Panc1 (cell line): ENCODE data around the gene MOSMO. TPM values are rescaled to one million over a fixed set of nuclear protein-coding genes. Genes with fewer than 3 reads are reported as not detected.

Experiments used
- ATAC-seq: fragments of 200-7000 bp; cut with Tn5 transposase; 2 replicates; pipeline ENCODE4 v1.9.1; 2020; ENCODE audit warnings: mild to moderate bottlenecking, moderate library complexity
- BruUV-seq: library from RNA; stranded (reverse); fragments of 400-500 nt; replicated peaks from 2 replicates; lab custom pipeline; 2021; lab: Mats Ljungman, UMichigan
- CTCF ChIA-PET: fragments of 300-600 bp; sonication (Branson Sonifier 250); formaldehyde crosslinking; loops from one replicate; lab custom pipeline; 2022; ENCODE audit warnings: antibody characterized with exemption; lab: Charles Lee
- POLR2A ChIA-PET: fragments of 300-600 bp; sonication (Branson Sonifier 250); formaldehyde crosslinking; loops from one replicate; lab custom pipeline; 2022; ENCODE audit warnings: antibody characterized with exemption; lab: Charles Lee
- DNase-seq: peaks from one replicate; pipeline ENCODE4 v3.0.0-alpha.2; 2010; ENCODE audit warnings: low read depth, low spot score
- H3K27ac ChIP-seq: 2 replicates; pipeline ENCODE4 v1.5.1; 2011; ENCODE audit warnings: mild to moderate bottlenecking, low read length, inconsistent platforms
- H3K27me3 ChIP-seq: fragments of 200-500 bp; sonication (Bioruptor generic); 2 replicates; pipeline ENCODE4 v1.6.0; 2014; ENCODE audit warnings: low read length, inconsistent platforms; ENCODE audit not compliant: control insufficient read depth, insufficient read depth
- H3K36me3 ChIP-seq: fragments of 200-500 bp; sonication (Bioruptor generic); 2 replicates; pipeline ENCODE4 v1.5.1; 2014; ENCODE audit warnings: inconsistent platforms, mild to moderate bottlenecking, low read length, moderate library complexity; ENCODE audit not compliant: control insufficient read depth, insufficient read depth
- H3K4me1 ChIP-seq: 2 replicates; pipeline ENCODE4 v1.5.1; 2011; ENCODE audit warnings: inconsistent platforms, mild to moderate bottlenecking, low read length, moderate library complexity; ENCODE audit not compliant: control insufficient read depth, insufficient read depth
- H3K4me3 ChIP-seq, 2 experiments: 2 replicates each; pipeline ENCODE4 v1.5.1; 2011 to 2012; ENCODE audit warnings: low read depth in 2 of 2, low read length in 2 of 2, mild to moderate bottlenecking in 2 of 2, inconsistent platforms in 1 of 2, moderate library complexity in 1 of 2
- H3K9me3 ChIP-seq: fragments of 200-500 bp; sonication (Bioruptor generic); 2 replicates; pipeline ENCODE4 v1.5.1; 2014; ENCODE audit warnings: low read depth, mild to moderate bottlenecking, inconsistent platforms, low read length, moderate library complexity; ENCODE audit not compliant: control insufficient read depth, insufficient read depth
- POLR2AphosphoS5 ChIP-seq: IDR thresholded peaks from 2 replicates; pipeline ENCODE4 v1.6.1; 2012; ENCODE audit warnings: mild to moderate bottlenecking, low read depth, low read length, moderate library complexity
- SIN3A ChIP-seq: IDR thresholded peaks from 2 replicates; pipeline ENCODE4 v1.6.1; 2012; ENCODE audit warnings: low read depth, mild to moderate bottlenecking, low read length, moderate library complexity, borderline replicate concordance; ENCODE audit not compliant: insufficient read depth
- TCF7L2 ChIP-seq: IDR thresholded peaks from 2 replicates; pipeline ENCODE4 v1.6.1; 2011; ENCODE audit warnings: mild to moderate bottlenecking, low read depth, low read length, inconsistent platforms
- in situ Hi-C: cut with HindIII; loops from 2 replicates; pipeline ENCODE4 v1.10.0; 2016; ENCODE audit warnings: low sequenced_read_pairs, low pct_unique_long_range_greater_than_20kb
- intact Hi-C: fragments of 100-400 bp; cut with micrococcal nuclease; formaldehyde crosslinking; loops from one replicate; pipeline ENCODE4 v1.10.0; 2022; ENCODE audit not compliant: unreplicated experiment
- total RNA-seq: library from RNA; stranded (reverse); gene quantifications from one replicate; pipeline ENCODE4 v1.2.1, GENCODE V29; 2021; ENCODE audit not compliant: unreplicated experiment
- TF ChIP-seq, protein P1 (sequence below): fragments of 450-650 bp; IDR thresholded peaks from 2 replicates; pipeline ENCODE4 v1.5.1; 2017; ENCODE audit warnings: mild to moderate bottlenecking
- TF ChIP-seq, protein P2 (sequence below), 2 experiments: IDR thresholded peaks; 2 replicates each; pipeline ENCODE4 v1.6.1; 2011 to 2012; ENCODE audit warnings: low read depth in 2 of 2, control low read depth in 1 of 2, low read length in 1 of 2, mild to moderate bottlenecking in 1 of 2, moderate library complexity in 1 of 2; ENCODE audit not compliant: insufficient read depth in 1 of 2

The MOSMO gene
- total RNA-seq, 1 experiment from 2014 or later: 20.6 TPM

DNA sequence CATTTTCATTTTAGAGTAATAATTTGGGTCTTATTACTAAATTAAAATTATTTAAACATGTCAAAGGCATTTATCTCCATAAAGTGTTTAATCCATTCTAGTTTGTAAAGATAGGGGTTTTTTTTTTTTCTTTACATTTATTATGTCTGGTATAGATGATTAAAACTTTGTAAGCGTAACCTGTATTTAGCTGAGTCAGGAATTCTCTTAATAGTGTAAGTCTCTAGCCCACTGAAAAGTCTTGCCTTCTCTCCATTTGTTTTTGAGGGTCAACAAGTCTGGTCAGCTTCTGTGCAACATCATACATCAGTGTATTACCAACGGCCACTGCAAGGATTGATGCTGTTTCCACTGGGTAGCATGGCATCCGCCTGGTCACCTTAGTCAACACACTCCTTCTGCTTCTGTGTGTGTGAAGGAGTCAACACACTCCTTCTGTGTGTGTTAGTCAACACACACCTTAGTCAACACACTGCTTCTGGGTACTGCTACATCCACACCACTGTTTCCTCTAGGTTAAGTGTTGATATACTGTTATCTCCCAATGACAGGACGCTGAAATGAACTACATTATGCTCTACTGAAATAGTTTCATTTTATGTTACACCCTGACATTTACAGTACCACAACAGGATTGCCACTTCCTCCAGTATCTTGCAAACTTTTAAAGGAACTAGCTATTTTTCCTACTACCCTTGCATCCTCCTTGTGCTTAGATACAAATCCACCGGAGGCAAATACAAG lies 47.1 kb downstream of the MOSMO start:
- DNase-seq: no peak
- no peak for ATAC-seq
- peaks cover 2% of the 10 kb centered on the region; the same call in 1 of the 2 replicates for H3K9me3 ChIP-seq
- no peak for TF ChIP-seq TCF7L2
- TF ChIP-seq, protein P1, sequence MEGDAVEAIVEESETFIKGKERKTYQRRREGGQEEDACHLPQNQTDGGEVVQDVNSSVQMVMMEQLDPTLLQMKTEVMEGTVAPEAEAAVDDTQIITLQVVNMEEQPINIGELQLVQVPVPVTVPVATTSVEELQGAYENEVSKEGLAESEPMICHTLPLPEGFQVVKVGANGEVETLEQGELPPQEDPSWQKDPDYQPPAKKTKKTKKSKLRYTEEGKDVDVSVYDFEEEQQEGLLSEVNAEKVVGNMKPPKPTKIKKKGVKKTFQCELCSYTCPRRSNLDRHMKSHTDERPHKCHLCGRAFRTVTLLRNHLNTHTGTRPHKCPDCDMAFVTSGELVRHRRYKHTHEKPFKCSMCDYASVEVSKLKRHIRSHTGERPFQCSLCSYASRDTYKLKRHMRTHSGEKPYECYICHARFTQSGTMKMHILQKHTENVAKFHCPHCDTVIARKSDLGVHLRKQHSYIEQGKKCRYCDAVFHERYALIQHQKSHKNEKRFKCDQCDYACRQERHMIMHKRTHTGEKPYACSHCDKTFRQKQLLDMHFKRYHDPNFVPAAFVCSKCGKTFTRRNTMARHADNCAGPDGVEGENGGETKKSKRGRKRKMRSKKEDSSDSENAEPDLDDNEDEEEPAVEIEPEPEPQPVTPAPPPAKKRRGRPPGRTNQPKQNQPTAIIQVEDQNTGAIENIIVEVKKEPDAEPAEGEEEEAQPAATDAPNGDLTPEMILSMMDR: no peak
- TF ChIP-seq SIN3A: no peak
- no peak for TF ChIP-seq POLR2AphosphoS5
- TF ChIP-seq, protein P2, sequence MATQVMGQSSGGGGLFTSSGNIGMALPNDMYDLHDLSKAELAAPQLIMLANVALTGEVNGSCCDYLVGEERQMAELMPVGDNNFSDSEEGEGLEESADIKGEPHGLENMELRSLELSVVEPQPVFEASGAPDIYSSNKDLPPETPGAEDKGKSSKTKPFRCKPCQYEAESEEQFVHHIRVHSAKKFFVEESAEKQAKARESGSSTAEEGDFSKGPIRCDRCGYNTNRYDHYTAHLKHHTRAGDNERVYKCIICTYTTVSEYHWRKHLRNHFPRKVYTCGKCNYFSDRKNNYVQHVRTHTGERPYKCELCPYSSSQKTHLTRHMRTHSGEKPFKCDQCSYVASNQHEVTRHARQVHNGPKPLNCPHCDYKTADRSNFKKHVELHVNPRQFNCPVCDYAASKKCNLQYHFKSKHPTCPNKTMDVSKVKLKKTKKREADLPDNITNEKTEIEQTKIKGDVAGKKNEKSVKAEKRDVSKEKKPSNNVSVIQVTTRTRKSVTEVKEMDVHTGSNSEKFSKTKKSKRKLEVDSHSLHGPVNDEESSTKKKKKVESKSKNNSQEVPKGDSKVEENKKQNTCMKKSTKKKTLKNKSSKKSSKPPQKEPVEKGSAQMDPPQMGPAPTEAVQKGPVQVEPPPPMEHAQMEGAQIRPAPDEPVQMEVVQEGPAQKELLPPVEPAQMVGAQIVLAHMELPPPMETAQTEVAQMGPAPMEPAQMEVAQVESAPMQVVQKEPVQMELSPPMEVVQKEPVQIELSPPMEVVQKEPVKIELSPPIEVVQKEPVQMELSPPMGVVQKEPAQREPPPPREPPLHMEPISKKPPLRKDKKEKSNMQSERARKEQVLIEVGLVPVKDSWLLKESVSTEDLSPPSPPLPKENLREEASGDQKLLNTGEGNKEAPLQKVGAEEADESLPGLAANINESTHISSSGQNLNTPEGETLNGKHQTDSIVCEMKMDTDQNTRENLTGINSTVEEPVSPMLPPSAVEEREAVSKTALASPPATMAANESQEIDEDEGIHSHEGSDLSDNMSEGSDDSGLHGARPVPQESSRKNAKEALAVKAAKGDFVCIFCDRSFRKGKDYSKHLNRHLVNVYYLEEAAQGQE (IDR thresholded peaks at IDR 0.05; ENCODE audit: insufficient read depth in 1 of 2, low read depth in 2 of 2, low read length in 1 of 2): no peak
- ChIA-PET POLR2A (no interaction called here), CTCF (interaction anchor here (0.5 kb wide), 1 partner anchor 10 kb away, joined by 3 read pairs; no protein-coding TSS in a partner anchor)
- no peaks in the 10 kb centered on the region for H3K36me3 ChIP-seq
- no peak overlapping the region for H3K4me3 ChIP-seq
- in situ Hi-C loops: no loop called here
- no peaks in the 10 kb centered on the region for H3K4me1 ChIP-seq
- BruUV-seq: no TSS peak
- H3K27ac ChIP-seq: no peak overlapping the region
- H3K27me3 ChIP-seq: no peaks in the 10 kb centered on the region
- intact Hi-C loops: no loop called here

DNA sequence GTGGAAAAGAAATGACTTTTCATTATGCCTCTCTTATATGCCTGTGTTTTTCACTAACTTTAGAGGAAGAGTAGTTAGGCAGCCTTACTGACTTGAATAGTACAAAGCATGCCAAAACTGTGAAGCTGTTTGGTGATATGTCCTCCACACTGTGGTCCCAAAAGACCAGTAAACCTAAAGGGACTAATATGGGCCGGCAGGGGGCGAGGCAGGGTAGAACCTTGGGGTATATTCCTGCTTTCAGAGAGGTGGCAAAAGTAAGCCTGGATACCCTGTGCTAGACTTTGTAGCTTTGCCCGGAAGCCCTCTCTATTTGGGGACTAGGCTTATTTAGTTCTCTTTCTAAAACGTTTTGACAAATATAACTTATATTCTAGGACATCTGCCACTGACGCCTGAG lies 48.0 kb downstream of the MOSMO start:
- no peaks in the 10 kb centered on the region for H3K4me1 ChIP-seq
- no peak overlapping the region for H3K27ac ChIP-seq
- in situ Hi-C loops: no loop called here
- H3K9me3 ChIP-seq: peaks cover 2% of the 10 kb centered on the region; the same call in 1 of the 2 replicates
- TF ChIP-seq TCF7L2: no peak
- no peak for TF ChIP-seq SIN3A
- no peak for TF ChIP-seq POLR2AphosphoS5
- TF ChIP-seq, protein P2 (IDR thresholded peaks at IDR 0.05; ENCODE audit: insufficient read depth in 1 of 2, low read depth in 2 of 2, low read length in 1 of 2): no peak
- TF ChIP-seq, protein P1: peak; percentile 17
- H3K36me3 ChIP-seq: no peaks in the 10 kb centered on the region
- ATAC-seq (no peak), DNase-seq (no peak)
- ChIA-PET CTCF (interaction anchor here (0.7 kb wide), 1 partner anchor 24 kb away, joined by 6 read pairs; no protein-coding TSS in a partner anchor), POLR2A (interaction anchor here (0.7 kb wide), 1 partner anchor 98 kb away, joined by 6 read pairs; no protein-coding TSS in a partner anchor)
- H3K4me3 ChIP-seq: no peak overlapping the region
- no TSS peak for BruUV-seq
- H3K27me3 ChIP-seq: no peaks in the 10 kb centered on the region
- intact Hi-C loops: no loop called here
